Cerebellar nuclear complex (tissue), 1 donor: ENCODE data around the gene NCKAP5L.
"Not testable (repeated sequence)": the region's sequence is repeated elsewhere in the genome, so short reads cannot be mapped to it uniquely, and the experiment has no call there.

Source experiments
- DNase-seq, 2 experiments: peaks; one replicate each; lab custom pipeline; 2025; lab: John Stamatoyannopoulos, UW

Gene NCKAP5L

DNA sequence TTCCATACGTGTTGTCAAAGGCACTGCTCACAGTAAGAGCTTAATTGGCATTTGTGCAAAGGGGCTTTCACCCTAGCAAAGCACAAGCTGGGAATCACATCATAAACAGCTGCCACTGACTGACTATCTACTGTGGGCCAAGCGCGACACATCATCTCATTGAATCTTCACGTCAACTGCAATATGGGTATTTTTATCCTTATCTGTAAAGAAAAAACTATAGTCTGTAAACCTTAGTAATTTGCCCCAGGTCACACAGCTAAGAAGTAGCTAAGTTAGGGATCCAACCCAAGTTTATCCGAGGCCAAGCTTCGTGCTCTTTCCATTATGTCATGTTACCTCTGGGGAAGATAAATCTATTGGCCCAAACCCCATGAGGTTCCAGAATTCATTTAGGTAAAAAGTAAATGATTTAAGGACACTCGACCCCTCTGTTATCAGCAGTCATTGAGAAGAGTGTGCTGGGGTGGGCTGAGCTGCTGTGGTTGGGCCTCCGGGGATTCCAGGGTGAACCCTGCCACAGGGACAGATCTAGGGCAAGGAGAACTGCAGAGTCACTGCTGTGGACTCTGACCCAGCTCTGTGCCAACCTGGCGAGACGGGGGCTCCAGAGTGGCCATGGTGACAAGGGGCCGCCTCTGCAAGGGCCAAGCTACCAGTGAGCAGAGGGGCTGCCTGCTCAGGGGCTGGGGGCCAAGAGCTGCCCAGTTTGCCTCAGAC is 27.6 kb downstream of the NCKAP5L start:
- DNase-seq, result no peak

DNA sequence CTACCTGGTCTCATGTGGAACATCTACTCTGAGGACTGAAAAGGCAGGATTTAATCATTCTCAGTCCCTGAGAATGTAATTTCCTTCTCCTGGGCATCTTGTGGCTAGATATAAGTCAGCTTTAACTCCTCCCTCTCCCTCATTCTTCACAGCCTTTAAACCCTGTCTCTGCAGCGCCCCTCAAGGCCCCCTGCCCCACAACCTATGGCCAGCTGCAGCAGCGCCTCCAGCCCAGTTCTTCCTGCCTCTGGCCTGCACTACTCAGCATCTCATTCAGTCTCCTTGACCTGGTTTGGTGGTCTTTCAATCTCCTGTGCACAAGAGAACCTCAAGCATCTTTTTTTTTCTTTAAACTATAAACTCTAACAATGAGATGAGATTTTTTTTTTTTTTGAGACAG is 29.3 kb downstream of the NCKAP5L start:
- no peak for DNase-seq

DNA sequence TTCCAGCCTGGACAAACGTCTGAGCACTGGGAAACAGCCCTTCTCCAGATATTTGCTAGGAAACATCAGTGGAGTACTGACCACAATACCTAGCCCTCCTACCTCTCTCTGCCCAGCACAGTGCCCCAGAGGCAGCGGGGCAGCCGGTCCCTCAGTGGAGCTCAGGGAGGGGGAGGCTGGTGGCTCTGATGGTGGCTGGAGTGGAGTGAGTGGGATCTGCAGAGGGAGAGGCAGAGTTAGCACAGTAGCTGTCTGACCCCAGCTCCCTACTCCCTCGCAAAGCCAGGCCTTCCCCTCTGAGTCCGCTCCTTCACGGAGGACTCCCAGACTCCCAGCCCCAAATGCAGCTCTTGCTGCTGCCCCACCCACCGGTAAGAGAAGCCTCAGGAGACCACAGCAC is 30.0 kb downstream of the NCKAP5L start:
- no peak for DNase-seq

GRCh38 chr12:49797449-49797776 is 30.8 kb downstream of the NCKAP5L start:
- DNase-seq, result no peak

DNA sequence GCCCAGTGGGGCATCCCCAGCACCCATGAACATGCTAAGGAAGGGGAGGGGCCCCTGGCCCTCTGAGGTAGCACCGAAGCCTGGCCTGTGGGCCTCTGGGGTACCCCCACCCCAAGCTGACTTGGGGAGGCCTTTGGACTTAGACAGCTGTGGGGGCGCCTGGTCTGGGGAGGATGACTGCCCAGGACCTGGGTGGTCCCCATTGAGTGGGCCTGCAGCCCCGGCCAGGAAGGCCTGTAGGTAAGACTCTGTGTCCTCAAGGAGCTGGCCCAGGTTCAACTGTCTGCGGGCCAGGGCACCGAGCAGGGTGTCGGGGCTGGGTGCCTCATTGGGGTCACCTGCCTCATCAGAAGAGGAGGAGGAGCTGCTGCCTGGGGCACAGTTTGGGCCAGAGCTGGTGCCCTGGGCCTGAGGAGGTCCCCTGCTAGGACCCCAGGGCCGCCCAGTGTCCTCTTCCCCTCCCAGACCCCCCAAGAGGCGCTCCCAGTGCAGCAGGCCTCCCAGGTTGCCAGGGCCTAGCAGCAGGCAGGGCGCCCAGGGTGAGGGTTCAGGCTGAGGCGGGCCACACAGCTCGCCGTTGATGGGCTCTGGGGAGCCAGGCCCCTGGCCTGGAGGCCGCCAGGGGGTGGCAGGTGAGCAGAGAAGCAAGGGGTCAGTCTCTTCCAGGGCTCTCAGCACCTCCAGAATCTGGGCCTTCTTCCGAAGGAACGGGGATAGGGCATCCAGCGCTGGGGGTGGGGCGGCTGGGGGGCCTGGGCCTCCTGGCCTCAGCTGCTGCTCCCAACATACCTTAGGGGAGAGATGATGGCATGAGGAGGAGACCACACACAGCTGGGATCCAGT is 31.4 kb downstream of the NCKAP5L start:
- DNase-seq, result no peak

DNA sequence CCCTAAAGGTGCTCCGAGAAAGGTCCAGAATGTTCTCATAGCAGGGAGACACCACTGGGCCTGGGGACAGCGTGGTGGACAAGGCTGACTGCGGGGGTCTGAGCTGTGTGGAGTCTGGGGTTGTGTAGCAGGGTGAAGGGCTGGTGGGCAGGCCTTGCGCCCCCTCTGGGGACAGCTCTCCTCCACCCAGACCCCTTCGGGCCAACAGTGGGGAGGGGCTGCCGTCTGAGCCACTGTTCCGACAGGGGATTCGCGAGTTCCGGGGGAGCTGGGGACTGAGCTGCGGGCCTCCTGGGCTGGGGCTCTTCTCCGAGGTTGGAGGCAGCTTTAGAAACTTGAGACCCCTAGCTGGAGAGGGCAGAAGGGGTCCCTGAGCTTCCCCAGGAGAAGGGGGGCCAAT is 32.1 kb downstream of the NCKAP5L start:
- no peak for DNase-seq

DNA sequence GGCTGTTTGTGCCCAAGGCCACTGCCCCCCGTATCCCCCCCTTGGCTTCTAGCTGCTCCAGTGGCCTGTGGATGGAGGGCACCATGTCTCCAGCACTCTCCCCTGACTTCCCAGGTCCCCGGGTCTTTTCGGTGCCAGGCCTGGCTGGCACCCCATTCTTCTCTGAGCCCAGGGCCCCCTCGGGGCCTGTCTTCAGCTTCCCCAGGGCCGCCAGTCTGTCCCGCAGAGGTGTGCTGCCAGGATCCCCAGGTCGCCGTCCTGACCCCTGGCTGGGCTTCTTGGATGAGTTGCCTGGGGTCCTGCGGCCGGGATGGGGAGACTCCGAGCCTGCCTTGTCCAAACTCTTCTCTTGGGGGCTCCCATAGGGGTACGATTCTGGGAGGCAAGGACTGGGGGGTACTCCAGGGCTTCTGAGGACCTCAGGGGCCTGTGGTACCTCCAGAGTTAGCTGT is 32.5 kb downstream of the NCKAP5L start:
- DNase-seq, result no peak

DNA sequence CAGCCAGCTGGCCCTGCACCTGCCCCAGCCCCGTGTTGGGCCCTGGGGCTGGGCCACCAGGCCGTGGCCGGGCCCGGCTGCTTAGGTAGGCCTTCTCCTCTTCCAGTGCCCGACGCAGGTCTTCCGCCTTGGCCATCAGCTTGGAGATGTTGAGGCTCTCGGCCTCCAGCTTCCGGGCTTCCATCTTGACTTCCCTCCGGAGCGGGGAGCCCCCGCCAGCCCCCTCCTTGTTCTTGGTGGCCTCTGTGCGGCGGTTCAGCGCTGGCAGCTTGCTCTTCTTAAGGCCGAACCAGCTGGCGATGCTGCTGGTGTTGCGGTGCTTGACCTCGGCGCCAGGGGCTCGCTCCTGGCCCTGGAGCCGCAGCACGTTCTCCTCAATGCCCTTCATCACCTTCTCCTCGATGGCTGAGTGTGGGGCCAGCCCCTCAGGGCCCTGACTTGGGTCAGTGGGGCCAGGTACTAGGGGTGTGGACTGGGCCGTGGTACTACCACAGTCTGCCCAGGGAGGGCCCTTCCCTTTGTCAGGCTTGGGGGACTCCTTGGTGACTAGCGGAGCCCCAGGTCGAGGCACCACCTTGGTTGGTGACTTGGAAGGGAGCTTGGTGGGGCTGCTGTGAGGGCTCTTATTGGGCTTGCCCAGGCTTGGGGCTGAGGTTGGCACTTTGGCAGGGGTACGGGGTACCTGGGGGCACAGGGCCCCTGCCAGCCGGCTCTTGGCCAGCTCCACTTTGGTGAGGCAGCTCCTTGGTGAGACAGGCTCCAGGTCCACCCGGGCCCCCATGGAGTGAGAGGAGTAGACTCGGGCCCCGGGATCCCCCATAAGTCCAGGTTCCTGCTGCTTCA is 33.2 kb downstream of the NCKAP5L start:
- no peak for DNase-seq

GRCh38 chr12:49794021-49794420 is 34.2 kb downstream of the NCKAP5L start:
- DNase-seq, result no peak

- no peak for DNase-seq
These were observed 34.6 kb downstream of the NCKAP5L start for GRCh38 chr12:49793620-49794019.

- DNase-seq, result no peak
These were observed 35.1 kb downstream of the NCKAP5L start for GRCh38 chr12:49792976-49793580.

DNA sequence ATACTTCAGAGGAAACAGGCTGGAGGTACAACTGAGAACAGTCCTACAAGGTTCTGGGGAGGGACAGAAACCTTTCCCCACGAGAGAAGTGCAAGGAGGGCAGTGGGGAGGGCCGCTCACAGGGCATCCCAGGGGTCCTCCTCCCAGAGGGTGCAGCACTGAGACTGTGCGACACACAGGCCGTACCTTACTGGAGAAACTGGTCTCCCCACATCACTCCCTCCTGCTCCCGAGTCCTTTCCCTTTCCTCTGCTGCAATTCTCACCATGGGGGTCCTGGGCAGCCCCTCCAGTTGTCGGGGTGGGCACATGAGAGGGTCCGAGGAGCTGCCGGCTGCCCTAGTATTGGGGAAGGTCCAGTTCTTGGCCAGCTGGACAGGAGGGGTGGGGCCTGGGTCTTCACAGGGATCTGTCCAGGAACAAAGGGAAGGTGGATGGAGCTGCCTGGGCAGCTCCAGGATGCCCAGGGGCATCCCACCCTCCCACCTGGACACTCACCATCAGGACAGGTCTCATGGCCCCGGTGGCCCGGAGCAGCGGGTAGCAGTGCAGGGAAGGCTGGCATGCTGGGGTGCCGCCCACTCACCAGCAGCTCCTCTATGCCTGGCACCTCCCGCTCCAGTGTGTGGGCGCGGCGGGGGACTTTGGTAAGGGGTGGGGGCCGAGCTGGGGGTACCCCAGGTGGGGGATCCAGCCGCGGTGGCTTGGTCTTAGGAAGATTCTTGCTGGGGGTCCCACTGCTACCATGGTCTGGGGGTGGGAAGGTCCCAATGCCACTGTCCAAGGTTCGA is 35.8 kb downstream of the NCKAP5L start:
- no peak for DNase-seq

DNA sequence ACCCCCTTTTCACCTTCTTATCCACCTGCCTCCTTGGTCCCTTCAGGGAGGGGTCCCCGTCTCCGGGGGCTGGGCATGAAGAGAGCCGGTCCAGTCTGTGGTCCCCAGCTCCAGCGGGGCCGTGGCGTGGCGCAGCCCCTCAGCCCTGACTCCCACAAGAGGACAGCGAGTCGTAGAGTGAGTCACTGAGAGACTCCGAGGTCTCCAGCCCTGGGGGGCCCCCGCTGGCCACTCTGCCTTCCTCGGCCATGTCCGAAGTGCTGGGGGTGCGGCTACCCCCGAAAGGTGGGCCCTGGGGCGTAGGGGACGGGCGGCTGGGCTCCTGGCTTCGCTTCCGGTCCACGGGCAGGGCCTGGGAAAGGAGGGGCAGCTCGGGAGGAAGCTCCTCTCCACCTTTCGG is 36.5 kb downstream of the NCKAP5L start:
- no peak for DNase-seq

DNA sequence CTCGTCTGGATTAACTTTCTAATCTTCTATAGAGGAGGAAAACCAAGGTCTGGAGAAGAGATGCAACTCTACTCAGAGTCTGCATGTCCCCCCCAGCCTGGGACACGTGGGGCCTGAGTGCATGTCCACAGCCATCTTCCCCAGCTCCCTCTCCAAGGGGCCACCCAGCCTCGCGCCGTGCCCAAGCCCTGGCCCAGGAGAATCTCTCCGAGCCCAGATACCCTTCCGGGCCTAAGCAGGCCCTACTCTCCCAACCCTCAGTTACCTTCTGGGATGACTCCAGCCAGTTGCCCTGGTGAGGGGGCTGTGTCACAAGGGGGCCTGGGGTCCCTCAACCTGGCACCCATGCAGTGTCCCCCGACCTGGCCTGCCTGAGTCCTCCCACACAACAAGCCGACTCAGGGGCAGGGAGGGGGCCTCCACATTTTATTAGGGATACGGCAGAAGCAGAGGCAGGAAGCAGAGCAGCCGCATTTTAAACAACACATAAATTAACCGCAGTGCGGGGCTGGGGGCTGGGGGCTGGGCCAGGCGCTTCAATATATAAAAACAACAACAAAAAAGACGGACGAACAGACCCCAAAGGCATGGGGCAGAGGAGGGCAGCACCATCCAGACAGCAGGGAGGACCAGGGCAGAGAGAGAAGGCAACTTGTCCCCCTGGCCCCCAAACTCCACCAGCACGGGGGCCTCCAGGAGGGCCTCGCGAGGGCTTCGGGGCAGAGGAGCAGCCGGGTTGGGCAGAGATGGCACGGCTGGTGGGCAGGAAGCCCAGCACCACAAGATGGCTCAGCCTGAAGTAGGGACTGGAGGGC is 37.3 kb downstream of the NCKAP5L start:
- no peak for DNase-seq

DNA sequence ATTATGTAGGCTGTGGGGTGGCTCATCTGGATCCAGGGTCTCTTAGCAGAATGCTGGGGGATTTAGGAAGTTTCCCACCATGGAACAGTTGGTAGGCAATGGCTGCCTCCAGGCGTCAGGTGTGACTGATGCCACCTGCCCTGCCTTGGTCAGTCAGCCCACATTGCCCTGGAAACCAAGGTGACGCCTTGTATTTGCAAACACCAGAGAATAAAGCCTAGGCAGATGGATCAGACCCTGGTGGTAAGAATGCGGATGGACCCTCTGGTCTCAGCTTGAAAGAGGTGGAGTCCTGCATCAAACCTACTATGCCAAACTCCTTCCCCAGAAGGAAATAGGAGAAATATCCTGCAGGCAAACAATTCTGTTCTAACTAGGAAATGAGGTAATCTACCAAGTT is 38.2 kb downstream of the NCKAP5L start:
- DNase-seq, result no peak

DNA sequence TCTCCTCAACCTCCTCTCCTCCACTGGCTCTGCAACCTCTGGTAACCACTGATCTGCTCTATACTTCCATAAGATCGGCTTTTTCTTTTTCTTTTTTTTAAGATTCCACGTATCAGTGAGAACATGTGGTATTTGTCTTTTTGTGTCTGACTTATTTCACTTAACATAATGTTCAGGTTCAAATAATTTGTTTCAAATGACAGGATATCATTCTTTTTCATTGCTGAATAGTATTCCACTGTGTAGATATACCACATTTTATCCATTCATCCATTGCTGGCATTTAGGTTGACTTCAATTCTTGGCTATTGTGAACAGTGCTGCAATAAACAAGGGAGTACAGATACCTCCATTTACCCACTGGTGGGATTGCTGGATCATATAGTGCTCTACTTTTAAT is 40.5 kb downstream of the NCKAP5L start:
- no peak for DNase-seq

DNA sequence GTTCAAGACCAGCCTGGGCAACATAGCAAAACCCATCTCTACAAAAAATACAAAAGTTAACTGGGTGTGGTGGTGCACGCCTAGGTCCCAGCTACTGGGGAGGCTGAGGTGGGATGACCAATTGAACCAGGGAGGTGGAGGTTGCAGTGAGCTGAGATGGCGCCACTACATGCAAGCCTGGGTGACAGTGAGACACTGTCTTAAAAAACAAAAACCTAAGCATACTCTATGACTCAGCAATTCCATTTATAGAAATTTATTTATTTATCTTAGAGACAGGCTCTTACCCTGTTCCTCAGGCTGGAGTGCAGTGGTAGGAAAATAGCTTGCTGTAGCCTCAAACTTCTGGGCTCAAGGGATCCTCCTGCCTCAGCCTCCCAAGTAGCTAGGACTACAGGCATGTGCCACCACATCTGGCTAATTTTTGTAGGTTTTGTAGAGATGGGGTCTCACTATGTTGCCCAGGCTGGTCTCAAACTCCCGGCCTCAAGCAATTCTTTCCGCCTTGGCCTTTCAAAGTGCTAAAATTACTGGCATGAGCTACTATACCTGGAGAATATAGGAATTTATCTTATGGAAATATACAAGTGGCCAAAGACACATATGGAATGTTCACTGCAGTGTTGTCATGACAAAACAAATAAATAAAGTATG is 43.3 kb downstream of the NCKAP5L start:
- no peak for DNase-seq

DNA sequence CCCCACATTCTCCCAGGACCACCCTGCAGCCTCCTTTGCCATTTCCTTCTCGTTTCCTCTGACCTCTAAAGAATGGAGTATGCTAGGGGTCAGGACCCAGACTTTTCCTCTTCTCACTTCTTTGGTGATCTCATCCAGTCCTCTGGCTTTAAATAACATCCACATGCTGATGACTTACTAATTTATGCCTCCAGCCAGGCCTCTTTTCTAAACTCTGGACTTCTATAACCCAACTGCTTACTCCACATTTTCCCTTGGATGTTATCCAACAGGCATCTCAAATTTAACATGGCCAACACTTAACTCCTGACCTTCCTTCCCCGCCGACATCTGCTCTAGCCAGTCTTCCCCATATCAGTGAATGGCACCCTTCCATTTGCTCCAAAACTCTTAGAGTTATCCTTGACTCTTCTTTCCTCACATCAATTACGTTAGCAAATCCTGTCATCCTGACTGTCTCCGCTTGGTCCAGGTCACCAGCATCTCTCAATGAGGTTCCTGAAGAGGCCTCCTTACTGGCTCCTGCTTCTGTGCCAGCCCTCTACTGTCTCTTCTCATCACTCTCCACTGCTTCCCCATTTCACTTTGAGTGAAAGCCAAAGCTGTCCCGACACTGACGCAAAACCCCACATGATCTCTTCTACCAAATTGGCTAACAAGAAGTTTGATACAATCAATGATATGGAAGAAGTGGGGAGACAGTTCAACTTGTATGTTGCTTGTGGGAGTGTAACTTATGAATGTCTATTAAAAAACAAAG is 44.1 kb downstream of the NCKAP5L start:
- DNase-seq, result no peak

GRCh38 chr12:49780914-49781313 is 47.3 kb downstream of the NCKAP5L start:
- DNase-seq, result not testable (repeated sequence)
